BJ (cell line): ENCODE data around the gene RBM7. TPM values are rescaled to one million over a fixed set of nuclear protein-coding genes. Genes with fewer than 3 reads are reported as not detected.

ENCODE experiments used
- CTCF ChIA-PET: fragments of 350-600 bp; formaldehyde crosslinking; extraction: SDS; loops from one replicate; lab custom pipeline; 2021; ENCODE audit warnings: antibody characterized with exemption, inconsistent platforms; lab: Yijun Ruan, JAX
- POLR2A ChIA-PET: fragments of 300-600 bp; sonication (Branson Sonifier 250); formaldehyde crosslinking; extraction: SDS; loops from one replicate; lab custom pipeline; 2021; ENCODE audit warnings: antibody characterized with exemption; lab: Charles Lee
- DNase-seq: peaks from one replicate; pipeline ENCODE4 v3.0.0-alpha.2; 2011; ENCODE audit warnings: low read depth
- H3K27me3 ChIP-seq: 2 replicates; pipeline ENCODE4 v1.6.0; 2011; ENCODE audit warnings: low read length; ENCODE audit not compliant: control insufficient read depth, insufficient read depth
- H3K36me3 ChIP-seq: 2 replicates; pipeline ENCODE4 v1.5.1; 2011; ENCODE audit warnings: low read length; ENCODE audit not compliant: control insufficient read depth, insufficient read depth
- H3K4me3 ChIP-seq: 2 replicates; pipeline ENCODE4 v1.5.1; 2011; ENCODE audit warnings: low read depth, mild to moderate bottlenecking, control low read depth, low read length
- polyA plus RNA-seq: library from polyadenylated mRNA; depleted of rRNA; stranded (reverse); fragments of >200 nt; gene quantifications from 2 replicates; pipeline ENCODE4 v1.2.3, GENCODE V29; 2011
- TF ChIP-seq, protein P1 (sequence below): IDR thresholded peaks from 2 replicates; pipeline ENCODE4 v1.5.1; 2011; ENCODE audit warnings: low read depth, mild to moderate bottlenecking, control low read depth, inconsistent platforms, low read length, moderate library complexity; ENCODE audit not compliant: insufficient read depth

RBM7 gene
- polyA plus RNA-seq, 1 experiment = 35.5 TPM

DNA sequence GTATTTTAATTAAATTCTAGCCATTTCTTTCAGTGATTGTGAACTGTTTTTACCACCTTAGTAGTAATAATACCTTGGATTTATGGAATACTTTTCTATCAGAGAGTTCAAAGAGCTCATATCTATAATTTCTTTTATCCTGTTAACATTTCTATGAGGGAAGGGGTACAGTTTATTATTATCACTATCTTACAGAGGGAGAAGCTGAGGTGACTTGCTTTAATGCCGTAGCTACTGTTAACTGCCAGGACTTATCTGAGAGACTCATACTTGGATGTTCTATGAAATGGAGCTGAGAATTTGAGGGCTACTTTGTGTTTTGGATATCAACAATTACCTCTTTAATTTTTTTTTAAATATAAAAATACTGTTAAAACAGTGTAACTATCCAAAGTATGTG lies 42.1 kb downstream of the RBM7 start:
- ChIA-PET POLR2A (interaction anchor here (0.6 kb wide), 1 partner anchor 928 kb away, joined by 3 read pairs; no protein-coding TSS in a partner anchor), CTCF (interaction anchor here (0.5 to 1.7 kb wide), 2 partner anchors 102 to 105 kb away, joined by 3 to 6 read pairs; no protein-coding TSS in a partner anchor)
- no peak for DNase-seq
- TF ChIP-seq, protein P1, sequence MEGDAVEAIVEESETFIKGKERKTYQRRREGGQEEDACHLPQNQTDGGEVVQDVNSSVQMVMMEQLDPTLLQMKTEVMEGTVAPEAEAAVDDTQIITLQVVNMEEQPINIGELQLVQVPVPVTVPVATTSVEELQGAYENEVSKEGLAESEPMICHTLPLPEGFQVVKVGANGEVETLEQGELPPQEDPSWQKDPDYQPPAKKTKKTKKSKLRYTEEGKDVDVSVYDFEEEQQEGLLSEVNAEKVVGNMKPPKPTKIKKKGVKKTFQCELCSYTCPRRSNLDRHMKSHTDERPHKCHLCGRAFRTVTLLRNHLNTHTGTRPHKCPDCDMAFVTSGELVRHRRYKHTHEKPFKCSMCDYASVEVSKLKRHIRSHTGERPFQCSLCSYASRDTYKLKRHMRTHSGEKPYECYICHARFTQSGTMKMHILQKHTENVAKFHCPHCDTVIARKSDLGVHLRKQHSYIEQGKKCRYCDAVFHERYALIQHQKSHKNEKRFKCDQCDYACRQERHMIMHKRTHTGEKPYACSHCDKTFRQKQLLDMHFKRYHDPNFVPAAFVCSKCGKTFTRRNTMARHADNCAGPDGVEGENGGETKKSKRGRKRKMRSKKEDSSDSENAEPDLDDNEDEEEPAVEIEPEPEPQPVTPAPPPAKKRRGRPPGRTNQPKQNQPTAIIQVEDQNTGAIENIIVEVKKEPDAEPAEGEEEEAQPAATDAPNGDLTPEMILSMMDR = no peak
- Histone ChIP-seq H3K27me3 (no peaks in the 10 kb centered on the region), H3K4me3 (no peak overlapping the region), H3K36me3 (peaks cover 2% of the 10 kb centered on the region; the same call in 1 of the 2 replicates)

- H3K27me3 ChIP-seq = no peaks in the 10 kb centered on the region
- TF ChIP-seq, protein P1 = no peak
- H3K36me3 ChIP-seq = peaks cover 7% of the 10 kb centered on the region
- ChIA-PET CTCF (interaction anchor here (0.6 kb wide), 1 partner anchor 167 kb away, joined by 3 read pairs; no protein-coding TSS in a partner anchor), POLR2A (no interaction called here)
- H3K4me3 ChIP-seq = no peak overlapping the region
- DNase-seq = peak; percentile 3
Observed at GRCh38 chr11:114447444-114447843, 47.0 kb downstream of the RBM7 start.

DNA sequence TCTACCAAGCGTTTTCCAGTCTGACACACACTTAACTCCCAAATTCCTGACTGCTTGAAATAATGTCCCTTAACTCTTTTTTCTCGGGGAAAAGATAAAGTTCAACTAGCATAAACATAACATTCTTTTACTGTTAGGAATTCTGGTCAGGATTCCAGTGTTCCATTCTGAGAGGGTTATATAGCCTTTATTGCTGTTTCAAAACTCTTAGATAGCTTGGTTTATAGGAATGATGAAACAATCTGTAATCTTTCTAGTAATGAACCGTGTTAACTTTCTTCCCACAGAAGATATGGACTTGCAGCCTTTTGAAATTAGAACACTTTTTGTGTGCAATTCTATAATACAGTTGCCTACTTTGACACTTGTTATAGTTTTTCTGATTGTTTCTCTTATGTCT lies 47.4 kb downstream of the RBM7 start:
- H3K4me3 ChIP-seq = no peak overlapping the region
- ChIA-PET CTCF (interaction anchor here (0.6 kb wide), 1 partner anchor 167 kb away, joined by 3 read pairs; no protein-coding TSS in a partner anchor), POLR2A (no interaction called here)
- H3K36me3 ChIP-seq = peaks cover 8% of the 10 kb centered on the region
- no peaks in the 10 kb centered on the region for H3K27me3 ChIP-seq
- peak; percentile 72 for DNase-seq
- TF ChIP-seq, protein P1 = no peak

DNA sequence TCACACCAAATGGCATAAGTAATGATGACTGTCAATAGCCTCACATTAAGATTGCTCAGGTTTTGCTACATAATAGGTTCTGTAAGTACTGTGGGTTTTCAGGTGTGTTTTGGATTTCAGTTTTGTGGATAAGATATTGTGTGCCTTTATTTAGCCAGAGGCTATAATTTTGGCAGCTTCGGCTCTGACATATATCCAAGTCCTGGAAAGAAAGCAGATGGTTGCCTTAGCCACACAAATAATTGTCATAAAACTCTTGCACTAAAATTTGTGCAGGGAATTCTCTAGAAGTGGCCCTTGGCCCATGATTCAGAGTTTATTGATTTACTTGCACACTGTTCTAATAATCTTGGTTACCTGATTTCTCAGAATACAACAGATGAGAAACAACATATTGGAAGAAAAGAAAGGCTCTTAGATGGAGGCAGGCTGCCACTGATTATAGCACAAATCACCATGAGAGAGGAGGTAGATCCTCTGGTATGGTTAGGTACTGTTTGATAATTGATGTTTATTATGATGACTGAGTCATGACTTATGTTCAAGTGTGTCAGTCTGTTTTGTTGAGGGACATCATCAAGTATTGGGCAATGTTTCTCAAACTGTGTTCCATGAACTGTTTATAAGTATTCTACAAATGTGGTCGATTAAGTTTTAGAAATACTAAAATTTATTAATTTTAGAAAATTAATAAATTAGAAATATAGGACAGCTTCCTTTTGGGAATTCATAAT lies 48.5 kb downstream of the RBM7 start:
- DNase-seq = no peak
- TF ChIP-seq, protein P1 = no peak
- H3K36me3 ChIP-seq = peaks cover 12% of the 10 kb centered on the region
- POLR2A ChIA-PET = no interaction called here
- H3K4me3 ChIP-seq = no peak overlapping the region
- no peaks in the 10 kb centered on the region for H3K27me3 ChIP-seq
- CTCF ChIA-PET = no interaction called here

GRCh38 chr11:114449845-114450244 lies 49.4 kb downstream of the RBM7 start:
- POLR2A ChIA-PET = no interaction called here
- CTCF ChIA-PET = interaction anchor here (0.6 to 1.7 kb wide), 2 partner anchors 51 to 102 kb away, joined by 3 read pairs; no protein-coding TSS in a partner anchor
- H3K4me3 ChIP-seq = no peak overlapping the region
- no peaks in the 10 kb centered on the region for H3K27me3 ChIP-seq
- TF ChIP-seq, protein P1 = no peak
- peaks cover 12% of the 10 kb centered on the region for H3K36me3 ChIP-seq
- no peak for DNase-seq
